ENCODE results near the gene LIMK2. TPM values are rescaled to one million over a fixed set of nuclear protein-coding genes. Genes with fewer than 3 reads are reported as not detected.

Gene LIMK2
- total RNA-seq, 2 experiments from 2014 or later: 23.2 to 25.5 TPM

DNA sequence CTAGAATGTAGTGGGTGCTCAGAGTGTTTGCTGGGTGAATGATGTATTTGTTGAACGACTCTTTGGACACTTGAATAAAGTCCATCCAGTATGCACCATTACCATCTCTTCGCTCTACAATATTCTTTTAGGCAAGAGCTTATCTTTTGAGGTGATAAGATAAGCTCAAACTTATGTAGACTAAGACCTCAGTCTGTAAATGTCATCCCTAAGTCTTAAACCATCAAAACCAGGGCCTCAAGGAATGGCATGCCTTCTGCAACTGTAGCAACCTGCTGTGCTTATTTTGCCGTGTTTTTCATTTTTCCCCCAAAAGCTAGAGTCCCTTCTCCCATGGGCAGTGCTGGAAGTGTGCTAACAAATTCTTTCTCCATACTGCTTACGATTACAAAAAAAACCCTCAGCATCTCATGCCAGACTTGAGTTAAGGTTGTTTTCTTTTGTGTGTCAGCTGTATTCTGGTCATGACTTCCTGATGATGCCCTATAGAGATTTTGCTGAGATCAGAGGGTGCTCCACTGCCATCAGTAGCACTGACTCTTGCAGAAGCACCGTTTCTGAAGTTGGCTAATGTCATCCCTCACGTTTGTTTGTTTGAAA is 27.8 kb downstream of the LIMK2 start:
- no peak for DNase-seq
- Mint-ChIP-seq H3K36me3 (ENCODE audit: low read depth) (no peaks in the 10 kb centered on the region), H3K4me3 (no peak overlapping the region), H3K9me3 (no peaks in the 10 kb centered on the region), H3K27ac (no peak overlapping the region), H3K4me1 (ENCODE audit: low read depth) (peaks cover 13% of the 10 kb centered on the region), H3K27me3 (no peaks in the 10 kb centered on the region)
- ATAC-seq: no peak
- ChIA-PET POLR2A (interaction anchor here (1.3 kb wide), 1 partner anchor 33 kb away, joined by 3 read pairs; no protein-coding TSS in a partner anchor), CTCF (interaction anchor here (1.1 to 2.4 kb wide), 4 partner anchors 10 to 73 kb away, joined by 3 to 9 read pairs (median 6); no protein-coding TSS in a partner anchor)
- no peak for TF ChIP-seq CTCF (IDR thresholded peaks at IDR 0.05)
- intact Hi-C loops (cut with micrococcal nuclease): no loop called here

- Mint-ChIP-seq H3K9me3 (no peaks in the 10 kb centered on the region), H3K27ac (no peak overlapping the region), H3K27me3 (no peaks in the 10 kb centered on the region), H3K4me3 (no peak overlapping the region), H3K4me1 (ENCODE audit: low read depth) (peaks cover 13% of the 10 kb centered on the region), H3K36me3 (ENCODE audit: low read depth) (no peaks in the 10 kb centered on the region)
- intact Hi-C loops (cut with micrococcal nuclease): no loop called here
- ATAC-seq (no peak), DNase-seq (no peak)
- ChIA-PET CTCF (interaction anchor here (1.4 to 2.2 kb wide), 3 partner anchors 9 to 13 kb away, joined by 4 to 8 read pairs (median 6); no protein-coding TSS in a partner anchor), POLR2A (no interaction called here)
- TF ChIP-seq CTCF (IDR thresholded peaks at IDR 0.05): no peak
Observed at GRCh38 chr22:31241200-31241599, 29.1 kb downstream of the LIMK2 start.

- H3K27ac Mint-ChIP-seq: no peak overlapping the region
- peaks cover 14% of the 10 kb centered on the region for H3K4me1 Mint-ChIP-seq (ENCODE audit: low read depth)
- no peaks in the 10 kb centered on the region for H3K27me3 Mint-ChIP-seq
- TF ChIP-seq CTCF (IDR thresholded peaks at IDR 0.05): no peak
- intact Hi-C loops (cut with micrococcal nuclease): no loop called here
- CTCF ChIA-PET: interaction anchor here (1.9 kb wide), 1 partner anchor 12 kb away, joined by 4 read pairs; no protein-coding TSS in a partner anchor
- POLR2A ChIA-PET: interaction anchor here (1.2 kb wide), 1 partner anchor 29 kb away, joined by 3 read pairs; no protein-coding TSS in a partner anchor
- no peak for DNase-seq
- H3K36me3 Mint-ChIP-seq (ENCODE audit: low read depth): no peaks in the 10 kb centered on the region
- H3K9me3 Mint-ChIP-seq: no peaks in the 10 kb centered on the region
- H3K4me3 Mint-ChIP-seq: no peak overlapping the region
- ATAC-seq: no peak
Observed at GRCh38 chr22:31241936-31242335, 29.8 kb downstream of the LIMK2 start.

DNA sequence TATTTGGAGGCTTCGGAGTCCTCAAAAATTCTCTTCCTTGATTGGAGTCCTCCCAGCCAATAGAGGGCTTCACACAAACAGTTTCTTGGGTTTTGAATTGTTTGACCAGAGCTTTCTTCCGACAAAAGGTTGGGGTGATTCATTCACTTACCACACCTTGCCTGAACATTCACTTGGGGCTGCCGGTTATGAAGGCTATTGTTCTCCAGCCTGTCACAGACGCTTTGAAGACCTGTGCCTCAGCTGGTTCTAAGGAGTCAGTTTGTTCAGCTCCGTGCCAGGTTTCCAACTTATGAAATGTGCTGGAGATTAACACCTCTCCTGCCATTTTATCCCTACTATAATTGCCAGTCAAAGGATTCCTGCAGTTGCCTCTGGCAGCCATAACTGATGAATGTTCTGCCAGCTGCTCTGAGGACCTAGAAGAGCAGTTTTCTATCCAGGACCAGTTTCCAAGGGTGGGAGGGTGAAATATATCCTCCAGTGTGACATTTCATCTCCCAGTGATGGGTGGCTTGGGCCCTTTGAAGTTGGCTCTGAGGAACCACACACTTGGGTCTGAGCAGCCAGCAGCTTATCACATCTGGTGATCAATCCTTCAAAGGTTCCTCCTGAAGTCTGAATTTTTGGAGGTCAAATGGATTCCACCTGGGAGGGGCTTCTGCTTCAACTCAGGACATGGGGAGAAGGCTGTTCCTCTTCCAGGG is 31.4 kb downstream of the LIMK2 start:
- no peaks in the 10 kb centered on the region for H3K9me3 Mint-ChIP-seq
- no peak overlapping the region for H3K27ac Mint-ChIP-seq
- ChIA-PET CTCF (interaction anchor here (1.9 to 2.3 kb wide), 2 partner anchors 11 to 30 kb away, joined by 4 to 8 read pairs; no protein-coding TSS in a partner anchor), POLR2A (no interaction called here)
- ATAC-seq: no peak
- H3K4me1 Mint-ChIP-seq (ENCODE audit: low read depth): peaks cover 19% of the 10 kb centered on the region
- intact Hi-C loops (cut with micrococcal nuclease): no loop called here
- no peaks in the 10 kb centered on the region for H3K27me3 Mint-ChIP-seq
- TF ChIP-seq CTCF (IDR thresholded peaks at IDR 0.05): no peak
- DNase-seq: no peak
- H3K36me3 Mint-ChIP-seq (ENCODE audit: low read depth): no peaks in the 10 kb centered on the region
- no peak overlapping the region for H3K4me3 Mint-ChIP-seq
